Neuronal stem cell (in vitro differentiated cells): ENCODE results near the gene PPP3CA.

Experiments used
- DNase-seq: peaks from one replicate; pipeline ENCODE4 v3.0.0-alpha.2; 2013; ENCODE audit warnings: low spot score
- H2AFZ ChIP-seq: one replicate; pipeline ENCODE4 v1.6.1; 2013; ENCODE audit warnings: mild to moderate bottlenecking, low read length, inconsistent platforms
- H2AK5ac ChIP-seq: 2 replicates; pipeline ENCODE4 v1.6.1; 2013; ENCODE audit warnings: low read depth, mild to moderate bottlenecking, inconsistent platforms, low read length, moderate library complexity, mixed read lengths
- H2BK120ac ChIP-seq: 2 replicates; pipeline ENCODE4 v1.6.1; 2013; ENCODE audit warnings: low read depth, mild to moderate bottlenecking, inconsistent platforms, low read length, moderate library complexity, mixed read lengths
- H2BK12ac ChIP-seq: one replicate; pipeline ENCODE4 v1.6.1; 2013; ENCODE audit warnings: low read length, inconsistent platforms
- H2BK15ac ChIP-seq: 2 replicates; pipeline ENCODE4 v1.6.1; 2013; ENCODE audit warnings: mild to moderate bottlenecking, low read length, inconsistent platforms, mixed read lengths
- H2BK5ac ChIP-seq: one replicate; pipeline ENCODE4 v1.6.1; 2013; ENCODE audit warnings: inconsistent platforms, mild to moderate bottlenecking, low read length, moderate library complexity
- H3K14ac ChIP-seq: one replicate; pipeline ENCODE4 v1.6.1; 2013; ENCODE audit warnings: low read length, inconsistent platforms
- H3K18ac ChIP-seq: 2 replicates; pipeline ENCODE4 v1.6.1; 2013; ENCODE audit warnings: low read length, inconsistent platforms
- H3K23ac ChIP-seq: 2 replicates; pipeline ENCODE4 v1.6.1; 2013; ENCODE audit warnings: low read depth, mild to moderate bottlenecking, mixed read lengths, low read length, inconsistent platforms; ENCODE audit not compliant: poor library complexity
- H3K27ac ChIP-seq: replicated peaks from 3 replicates; pipeline ENCODE4 v1.5.1; 2013; ENCODE audit warnings: low read length, inconsistent platforms
- H3K27me3 ChIP-seq, 3 experiments: 2 replicates each; pipeline ENCODE4 v1.6.1; 2013; ENCODE audit warnings: low read length in 3 of 3, mild to moderate bottlenecking in 2 of 3, inconsistent platforms in 1 of 3, low read depth in 1 of 3, mixed read lengths in 1 of 3, moderate library complexity in 1 of 3; ENCODE audit not compliant: control insufficient read depth in 3 of 3, insufficient read depth in 3 of 3
- H3K36me3 ChIP-seq, 2 donors: replicated peaks in 1 of 2; 2 replicates each; pipeline ENCODE4 v1.6.1; 2013; ENCODE audit warnings: low read length in 2 of 2; ENCODE audit not compliant: control insufficient read depth in 2 of 2, insufficient read depth in 2 of 2
- H3K4ac ChIP-seq: 2 replicates; pipeline ENCODE4 v1.6.1; 2013; ENCODE audit warnings: inconsistent platforms, mild to moderate bottlenecking, low read length, moderate library complexity
- H3K4me1 ChIP-seq, 2 donors: 1 replicate in 1 of 2; 2 replicates in 1 of 2; pipeline ENCODE4 v1.6.1; 2013; ENCODE audit warnings: low read length in 2 of 2, low read depth in 1 of 2; ENCODE audit not compliant: control insufficient read depth in 2 of 2, insufficient read depth in 1 of 2
- H3K4me2 ChIP-seq: one replicate; pipeline ENCODE4 v1.6.1; 2013; ENCODE audit warnings: mild to moderate bottlenecking, low read length, inconsistent platforms; ENCODE audit not compliant: insufficient read depth, poor library complexity, severe bottlenecking
- H3K4me3 ChIP-seq, 2 donors: 2 replicates each; pipeline ENCODE4 v1.5.1; 2013; ENCODE audit warnings: low read length in 2 of 2, mild to moderate bottlenecking in 2 of 2, inconsistent platforms in 1 of 2, moderate library complexity in 1 of 2
- H3K79me1 ChIP-seq: one replicate; pipeline ENCODE4 v1.6.1; 2013; ENCODE audit warnings: low read depth, mild to moderate bottlenecking, inconsistent platforms, low read length, moderate library complexity
- H3K9ac ChIP-seq: one replicate; pipeline ENCODE4 v1.6.1; 2013; ENCODE audit warnings: mild to moderate bottlenecking, low read depth, low read length, inconsistent platforms; ENCODE audit not compliant: poor library complexity
- H3K9me3 ChIP-seq, 2 donors: replicated peaks in 1 of 2; 2 replicates each; pipeline versions ENCODE3 to v1.6.1; 2013; ENCODE audit warnings: low read length in 2 of 2, mild to moderate bottlenecking in 2 of 2, inconsistent platforms in 1 of 2, low read depth in 1 of 2, mixed read lengths in 1 of 2, moderate library complexity in 1 of 2; ENCODE audit not compliant: control insufficient read depth in 2 of 2, insufficient read depth in 1 of 2
- H4K8ac ChIP-seq: one replicate; pipeline ENCODE4 v1.6.1; 2013; ENCODE audit warnings: low read depth, mild to moderate bottlenecking, inconsistent platforms, low read length, moderate library complexity
- H4K91ac ChIP-seq: one replicate; pipeline ENCODE4 v1.6.1; 2013; ENCODE audit warnings: low read length, low read depth, mild to moderate bottlenecking, inconsistent platforms; ENCODE audit not compliant: poor library complexity
- WGBS, 2 donors: extraction: QIAGEN DNeasy Blood & Tissue Kit; methylation state at CpG; one replicate each; pipeline ENCODE4 v1.1.7; 2013; ENCODE audit warnings: missing lambda C conversion rate in 2 of 2, mixed read lengths in 1 of 2; ENCODE audit not compliant: insufficient read length in 2 of 2, insufficient replicate concordance in 1 of 2; ENCODE audit errors: extremely low coverage in 2 of 2; 5-methylcytosine and 5-hydroxymethylcytosine counted together

PPP3CA gene

DNA sequence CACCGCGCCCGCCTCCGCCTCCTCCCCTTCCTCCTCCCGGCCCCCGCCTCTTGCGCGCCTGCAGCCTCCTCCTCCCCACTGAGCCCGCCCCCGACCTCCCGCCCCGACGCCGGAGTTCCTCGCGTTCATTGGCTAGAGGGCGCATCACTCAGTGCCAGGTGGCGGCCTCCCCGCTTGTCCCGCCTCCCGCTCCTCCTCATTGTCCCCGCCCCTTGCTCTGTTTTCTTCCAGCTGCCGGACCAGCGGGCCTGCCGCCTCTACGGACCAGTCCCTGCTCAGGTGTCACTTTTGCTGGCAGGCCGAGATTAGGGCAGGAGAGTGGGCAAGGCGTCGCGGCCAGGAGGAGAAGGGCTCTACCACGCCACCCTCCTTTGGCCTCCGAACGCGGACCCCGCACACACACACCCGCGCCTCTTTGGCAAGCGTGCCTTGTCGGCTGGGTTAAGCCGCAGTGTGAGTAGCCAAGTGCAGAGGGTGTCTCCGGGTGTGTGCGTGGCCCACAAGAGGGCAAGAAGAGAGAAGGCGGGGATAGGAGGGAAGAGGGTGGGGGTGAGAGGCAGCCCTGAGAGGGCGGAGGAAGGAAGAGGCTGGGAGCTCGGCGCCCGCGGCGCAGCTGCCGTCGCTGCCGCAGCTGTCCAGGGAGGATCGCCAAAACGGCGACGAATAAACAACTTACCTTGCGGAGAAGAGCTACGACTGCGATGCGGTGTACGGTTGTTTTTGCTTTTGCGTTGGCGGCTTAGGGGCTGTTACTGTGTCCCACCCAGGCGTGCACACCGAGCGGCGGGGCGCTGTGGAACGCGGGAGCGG lies 436 bp upstream of the PPP3CA start:
- H2BK12ac ChIP-seq, result no peak overlapping the region
- H3K79me1 ChIP-seq, result peaks cover 4% of the 10 kb centered on the region
- peak; percentile 97 for DNase-seq
- H3K18ac ChIP-seq, result peak overlapping the region; percentile 99
- no peak overlapping the region for H2BK120ac ChIP-seq
- H2BK5ac ChIP-seq, result peak overlapping the region; percentile 99
- H3K27ac ChIP-seq, result peak overlapping the region; percentile 98
- no peak overlapping the region for H4K91ac ChIP-seq
- no peak overlapping the region for H2AK5ac ChIP-seq
- peaks cover 0 to 6% of the 10 kb centered on the region in 2 donors for H3K4me1 ChIP-seq
- H3K14ac ChIP-seq, result peak overlapping the region; percentile 99
- no peaks in the 10 kb centered on the region for H3K9me3 ChIP-seq
- peak overlapping the region; percentile 89 for H3K4me2 ChIP-seq
- H3K4me3 ChIP-seq, result peak overlapping the region; percentile 90 to 91
- no peaks in the 10 kb centered on the region for H3K36me3 ChIP-seq
- H3K23ac ChIP-seq, result peak overlapping the region; percentile 96
- H2BK15ac ChIP-seq, result peak overlapping the region; percentile 83
- H3K4ac ChIP-seq, result peak overlapping the region; percentile 66
- peak overlapping the region; percentile 98 for H3K9ac ChIP-seq
- peak overlapping the region; percentile 100 for H2AFZ ChIP-seq
- no CpG with 5 or more reads among the region's 71 CpGs for WGBS, 2 donors
- H4K8ac ChIP-seq, result no peak overlapping the region
- H3K27me3 ChIP-seq, result peaks cover 0 to 20% (median 0%) of the 10 kb centered on the region in 3 experiments

GRCh38 chr4:101346351-101347266 lies 717 bp downstream of the PPP3CA start:
- Histone ChIP-seq H3K18ac (peak overlapping the region; percentile 99), H2AFZ (peak overlapping the region; percentile 100), H3K9ac (peak overlapping the region; percentile 98), H3K4me2 (peak overlapping the region; percentile 73), H3K23ac (peak overlapping the region; percentile 96), H2AK5ac (peak overlapping the region; percentile 94), H3K4me3 (peak overlapping the region; percentile 90 to 99), H2BK120ac (no peak overlapping the region), H3K36me3 (no peaks in the 10 kb centered on the region), H2BK12ac (peak overlapping the region; percentile 84), H2BK15ac (peak overlapping the region; percentile 67), H3K27ac (peak overlapping the region; percentile 82), H3K79me1 (peaks cover 4% of the 10 kb centered on the region), H4K8ac (peak overlapping the region; percentile 92), H3K4me1 (peaks cover 0 to 6% of the 10 kb centered on the region in 2 donors), H3K9me3 (no peaks in the 10 kb centered on the region), H3K4ac (peak overlapping the region; percentile 37), H3K27me3 (peaks cover 0 to 20% (median 0%) of the 10 kb centered on the region in 3 experiments), H4K91ac (no peak overlapping the region), H3K14ac (peak overlapping the region; percentile 97), H2BK5ac (peak overlapping the region; percentile 99)
- no CpG with 5 or more reads among the region's 93 CpGs for WGBS, 2 donors
- DNase-seq, result peak; percentile 57

DNA sequence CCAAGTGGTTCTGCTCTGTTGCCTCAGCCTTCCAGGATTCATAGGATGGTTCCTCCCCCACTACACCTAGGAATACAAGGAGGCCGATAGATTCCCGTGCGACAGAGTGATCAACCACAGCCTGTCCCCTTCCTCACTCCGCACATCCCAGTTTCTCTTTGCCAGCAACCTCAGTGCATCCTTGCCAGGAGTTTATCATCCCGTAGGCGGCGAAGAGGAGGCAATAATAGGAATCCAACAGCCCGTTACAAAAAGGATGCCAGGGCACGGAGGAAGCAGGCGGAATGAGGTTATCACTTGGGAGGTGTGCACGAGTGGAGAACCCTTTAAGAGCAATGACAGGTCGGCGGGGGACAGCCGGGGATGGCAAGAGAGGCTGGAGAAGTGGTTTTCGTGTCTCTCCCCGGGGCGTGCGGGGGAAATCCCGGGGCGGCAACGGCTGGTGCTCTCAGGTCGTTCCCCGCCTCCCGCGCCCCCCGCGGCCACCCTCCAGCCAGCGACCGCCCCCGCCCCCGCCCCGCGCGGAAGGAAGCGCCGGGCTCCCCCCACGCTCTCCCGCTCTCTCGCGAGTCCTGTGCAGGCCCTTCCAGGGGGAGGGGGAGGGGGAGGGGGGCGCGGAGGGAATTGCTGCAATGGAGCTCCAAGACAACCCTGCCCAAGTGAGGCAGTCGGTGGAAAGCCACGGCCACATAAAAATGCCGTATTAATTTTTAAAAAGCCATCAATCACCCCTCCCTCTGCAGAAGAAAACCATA lies 1.6 kb downstream of the PPP3CA start:
- Histone ChIP-seq H3K4ac (no peak overlapping the region), H3K23ac (no peak overlapping the region), H2AFZ (peak overlapping the region; percentile 100), H3K4me2 (peak overlapping the region; percentile 55), H3K9ac (peak overlapping the region; percentile 79), H3K4me1 (peaks cover 0 to 6% of the 10 kb centered on the region in 2 donors), H2AK5ac (no peak overlapping the region), H3K27me3 (peaks cover 0 to 20% (median 0%) of the 10 kb centered on the region in 3 experiments), H3K4me3 (peak overlapping the region; percentile 90 to 99), H3K18ac (peak overlapping the region; percentile 18), H2BK120ac (no peak overlapping the region), H3K36me3 (no peaks in the 10 kb centered on the region), H3K9me3 (no peaks in the 10 kb centered on the region), H2BK15ac (no peak overlapping the region), H3K79me1 (peaks cover 4% of the 10 kb centered on the region), H4K8ac (no peak overlapping the region), H3K27ac (peak overlapping the region; percentile 50), H2BK12ac (no peak overlapping the region), H2BK5ac (no peak overlapping the region), H3K14ac (no peak overlapping the region), H4K91ac (no peak overlapping the region)
- peak; percentile 56 for DNase-seq
- WGBS, 2 donors, result no CpG with 5 or more reads among the region's 45 CpGs
